ENCODE results near the gene KCNQ4.

DNA sequence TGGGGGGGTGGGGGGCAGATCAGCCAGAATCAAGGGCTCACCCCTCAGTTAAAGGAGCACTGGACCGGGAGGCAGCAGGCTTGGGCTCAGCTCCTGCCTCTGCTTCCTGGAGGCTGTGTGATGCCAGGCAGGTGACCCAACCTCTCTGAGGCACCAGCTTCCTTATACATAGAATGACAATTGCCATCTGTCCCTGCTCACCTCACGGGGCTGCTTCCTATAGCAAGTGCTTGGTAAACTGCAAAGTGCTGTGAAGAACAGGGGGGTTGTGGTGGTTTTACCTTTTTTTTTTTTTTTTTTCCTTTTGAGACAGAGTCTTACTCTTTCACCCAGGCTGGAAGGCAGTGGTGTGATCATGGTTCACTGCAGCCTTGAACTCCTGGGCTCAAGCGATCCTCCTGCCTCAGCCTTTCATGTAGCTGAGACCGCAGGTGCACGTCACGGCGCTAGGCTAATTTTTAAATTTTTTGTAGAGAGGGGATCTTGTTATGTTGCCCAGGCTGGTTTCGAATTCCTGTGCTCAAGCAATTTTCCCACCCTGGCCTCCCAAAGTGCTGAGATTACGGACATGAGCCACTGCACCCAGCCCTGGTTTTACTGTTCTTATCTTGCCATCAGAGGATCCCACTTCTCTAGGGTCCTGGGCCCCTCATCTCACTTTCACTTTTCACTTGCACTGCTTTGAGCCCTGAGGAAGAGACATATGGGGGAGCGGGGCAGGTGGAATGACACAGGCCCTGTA, 11.6 kb downstream of the KCNQ4 start:
- TF ChIP-seq, protein P1, sequence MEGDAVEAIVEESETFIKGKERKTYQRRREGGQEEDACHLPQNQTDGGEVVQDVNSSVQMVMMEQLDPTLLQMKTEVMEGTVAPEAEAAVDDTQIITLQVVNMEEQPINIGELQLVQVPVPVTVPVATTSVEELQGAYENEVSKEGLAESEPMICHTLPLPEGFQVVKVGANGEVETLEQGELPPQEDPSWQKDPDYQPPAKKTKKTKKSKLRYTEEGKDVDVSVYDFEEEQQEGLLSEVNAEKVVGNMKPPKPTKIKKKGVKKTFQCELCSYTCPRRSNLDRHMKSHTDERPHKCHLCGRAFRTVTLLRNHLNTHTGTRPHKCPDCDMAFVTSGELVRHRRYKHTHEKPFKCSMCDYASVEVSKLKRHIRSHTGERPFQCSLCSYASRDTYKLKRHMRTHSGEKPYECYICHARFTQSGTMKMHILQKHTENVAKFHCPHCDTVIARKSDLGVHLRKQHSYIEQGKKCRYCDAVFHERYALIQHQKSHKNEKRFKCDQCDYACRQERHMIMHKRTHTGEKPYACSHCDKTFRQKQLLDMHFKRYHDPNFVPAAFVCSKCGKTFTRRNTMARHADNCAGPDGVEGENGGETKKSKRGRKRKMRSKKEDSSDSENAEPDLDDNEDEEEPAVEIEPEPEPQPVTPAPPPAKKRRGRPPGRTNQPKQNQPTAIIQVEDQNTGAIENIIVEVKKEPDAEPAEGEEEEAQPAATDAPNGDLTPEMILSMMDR (IDR thresholded peaks at IDR 0.05; ENCODE audit: borderline replicate concordance, extremely low read depth, low read length, poor library complexity, severe bottlenecking): no peak
- no peak for TF ChIP-seq EZH2 (IDR thresholded peaks at IDR 0.05; ENCODE audit: borderline replicate concordance, low read depth, low read length, severe bottlenecking)

All from DND-41 (cell line).